ENCODE results near the gene TNRC6C. TPM values are rescaled to one million over a fixed set of nuclear protein-coding genes. Genes with fewer than 3 reads are reported as not detected.

The TNRC6C gene
- total and polyA plus RNA-seq, 4 donors: 1.3 to 7.7 (median 2.9) TPM

GRCh38 chr17:77951123-77951522, 7.4 kb upstream of the TNRC6C start (continued):
- TF ChIP-seq REST (IDR thresholded peaks at IDR 0.05): no peak

GRCh38 chr17:77952368-77952767, 6.1 kb upstream of the TNRC6C start:
- H3K36me3 ChIP-seq (ENCODE audit: control insufficient read depth in 4 of 4, insufficient read depth in 3 of 4, low read depth in 1 of 4, low read length in 3 of 4): no peaks in the 10 kb centered on the region
- H3K27ac ChIP-seq (ENCODE audit: low read depth in 1 of 2, low read length in 2 of 2): no peak overlapping the region
- no peak overlapping the region for H3K9ac ChIP-seq (ENCODE audit: low read depth in 1 of 2, low read length in 2 of 2)
- no peak for DNase-seq (ENCODE audit: low spot score)
- no peak for TF ChIP-seq GABPA (IDR thresholded peaks at IDR 0.05 in 1 of 2, conservative IDR thresholded peaks at IDR 0.05 in 1 of 2)
- TF ChIP-seq MAX (IDR thresholded peaks at IDR 0.05): no peak
- TF ChIP-seq ZBTB33 (IDR thresholded peaks at IDR 0.05): no peak
- no peak for TF ChIP-seq FOXA2 (IDR thresholded peaks at IDR 0.05)
- no peak for TF ChIP-seq REST (IDR thresholded peaks at IDR 0.05)
- no peak for TF ChIP-seq NR2F2 (IDR thresholded peaks at IDR 0.05)
- TF ChIP-seq RXRA (IDR thresholded peaks at IDR 0.05): no peak
- TF ChIP-seq ATF3 (IDR thresholded peaks at IDR 0.05): no peak
- no peak for TF ChIP-seq SP1 (IDR thresholded peaks at IDR 0.05)
- TF ChIP-seq TAF1 (conservative IDR thresholded peaks at IDR 0.05): no peak
- TF ChIP-seq YY1 (IDR thresholded peaks at IDR 0.05): no peak
- TF ChIP-seq CTCF (IDR thresholded peaks at IDR 0.05; ENCODE audit: low read depth, low read length, missing input control): no peak
- no peak for TF ChIP-seq EGR1 (IDR thresholded peaks at IDR 0.05; ENCODE audit: low read depth in 2 of 2)
- TF ChIP-seq RAD21 (IDR thresholded peaks at IDR 0.05): no peak
- TF ChIP-seq FOXA1 (IDR thresholded peaks at IDR 0.05): no peak
- no peak for TF ChIP-seq HNF4A (conservative IDR thresholded peaks at IDR 0.05)
- TF ChIP-seq HNF4G (IDR thresholded peaks at IDR 0.05): no peak
- TF ChIP-seq JUND (IDR thresholded peaks at IDR 0.05): no peak
- no peak overlapping the region for H3K4me3 ChIP-seq (ENCODE audit: low read depth in 1 of 3, low read length in 3 of 3)
- H3K9me3 ChIP-seq (ENCODE audit: control insufficient read depth in 4 of 4, low read length in 3 of 4): no peaks in the 10 kb centered on the region
- H3K4me1 ChIP-seq (ENCODE audit: control insufficient read depth in 4 of 4, insufficient read depth in 4 of 4, low read length in 3 of 4): peaks cover 0 to 3% (median under 1%) of the 10 kb centered on the region in 4 donors
- WGBS: 86% methylated on average over 5 of the region's 5 CpGs
- peaks cover 0 to 5% (median under 1%) of the 10 kb centered on the region in 4 donors for H3K27me3 ChIP-seq (ENCODE audit: control insufficient read depth in 4 of 4, insufficient read depth in 4 of 4, low read length in 3 of 4)
